MV-4-11 (cell line): ENCODE results near the gene HNRNPH1.

ENCODE experiments used
- DNase-seq: peaks from one replicate; lab custom pipeline; 2025; lab: John Stamatoyannopoulos, UW

HNRNPH1 gene

GRCh38 chr5:179623906-179624741 lies 653 bp upstream of the HNRNPH1 start:
- peak; percentile 86 for DNase-seq

GRCh38 chr5:179621551-179622214 lies 1.8 kb downstream of the HNRNPH1 start:
- DNase-seq, result no peak

DNA sequence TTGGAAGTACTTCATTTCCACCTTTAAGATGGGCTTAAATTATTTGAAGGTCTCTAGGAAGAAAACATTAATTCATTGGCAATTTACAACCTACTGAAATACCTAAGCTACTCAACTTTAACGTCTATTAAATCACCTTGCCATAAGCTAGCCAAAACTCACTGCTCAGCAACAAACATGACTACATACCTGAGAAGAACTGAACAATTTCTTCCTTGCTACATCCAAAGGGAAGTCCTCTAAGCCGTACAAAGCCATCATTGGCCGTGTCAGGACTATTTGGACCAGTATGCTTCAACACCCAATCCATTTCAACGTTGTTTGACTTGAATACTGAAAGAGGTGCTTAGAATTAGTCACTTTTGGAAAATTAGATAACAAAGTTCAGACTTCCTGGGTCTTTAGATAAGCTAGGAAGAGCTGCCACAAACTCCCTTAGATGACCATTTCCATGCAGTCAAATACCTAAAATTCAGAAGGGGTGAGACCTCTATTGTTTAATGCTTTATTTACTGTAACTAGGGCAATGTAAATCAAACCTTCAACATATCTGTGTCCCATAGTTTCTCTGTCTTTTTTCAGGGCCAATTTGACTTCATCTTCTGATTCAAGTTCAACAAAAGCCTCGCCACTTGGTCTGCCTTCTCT lies 2.6 kb downstream of the HNRNPH1 start:
- no peak for DNase-seq

DNA sequence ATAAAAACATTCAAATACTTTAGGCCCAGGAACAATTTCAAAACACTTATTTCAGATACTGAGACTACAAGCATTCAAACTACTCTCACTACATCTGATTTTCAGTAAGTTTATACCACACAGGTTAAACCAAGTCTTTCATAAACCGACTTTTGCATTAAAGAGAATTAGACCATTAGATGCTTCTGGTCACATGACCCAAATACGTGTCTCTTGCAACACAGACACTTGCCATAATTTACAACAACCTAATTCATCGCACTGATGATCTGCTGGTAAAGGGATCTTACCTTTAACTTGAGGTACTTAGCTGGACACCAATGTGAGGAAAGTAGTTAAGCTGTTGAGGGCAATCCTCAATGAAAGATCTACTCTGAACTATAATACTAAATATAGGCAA lies 3.2 kb downstream of the HNRNPH1 start:
- DNase-seq, result no peak

- DNase-seq, result no peak
Observed at GRCh38 chr5:179619776-179620175, 3.7 kb downstream of the HNRNPH1 start.

GRCh38 chr5:179618923-179619554 lies 4.4 kb downstream of the HNRNPH1 start:
- DNase-seq, result no peak

DNA sequence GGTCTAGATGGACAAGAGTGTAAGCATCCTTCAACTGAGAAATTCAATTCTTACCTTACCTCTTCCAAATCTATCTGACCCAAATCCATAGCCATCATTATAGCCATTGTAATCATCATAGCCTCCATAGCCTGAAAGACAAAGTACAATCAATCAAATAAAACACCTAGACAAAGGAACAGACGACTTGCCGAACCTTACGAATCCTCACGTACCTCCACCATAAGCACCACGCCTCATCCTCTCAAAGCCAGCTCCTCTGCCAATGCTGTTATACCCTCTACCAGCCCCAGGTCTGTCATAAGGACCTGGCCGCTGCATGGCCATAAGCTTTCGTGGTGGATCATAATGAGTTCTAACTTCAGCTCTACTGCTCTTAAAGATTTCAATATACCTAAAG lies 5.5 kb downstream of the HNRNPH1 start:
- no peak for DNase-seq

DNA sequence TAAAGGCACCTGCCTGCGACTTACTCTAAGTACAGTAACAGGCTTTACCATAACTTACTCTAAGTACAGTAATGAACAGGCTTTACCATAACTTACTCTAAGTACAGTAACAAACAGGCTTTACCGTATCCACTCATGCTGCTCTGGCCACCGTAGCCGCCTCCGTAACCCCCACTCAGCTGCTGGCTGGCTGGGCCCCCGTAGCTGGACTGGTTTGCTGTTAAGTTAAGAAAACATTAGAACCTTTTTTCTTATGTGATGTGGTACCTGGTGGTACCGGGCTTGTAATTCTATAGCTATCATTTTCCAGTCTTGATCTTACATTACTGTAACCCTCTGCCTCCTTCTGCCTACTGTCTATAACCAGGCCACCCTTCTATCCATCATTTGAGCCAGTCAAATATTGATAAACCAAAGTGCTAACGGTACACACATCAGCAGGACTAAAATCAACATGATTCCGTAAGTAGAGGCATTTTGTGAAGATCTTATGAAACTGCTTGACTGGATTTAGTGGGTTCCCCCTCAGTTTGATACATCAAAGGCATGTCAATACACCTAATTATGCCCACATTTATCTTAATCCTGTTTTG lies 7.4 kb downstream of the HNRNPH1 start:
- no peak for DNase-seq

- no peak for DNase-seq
Observed at GRCh38 chr5:179615203-179615602, 8.3 kb downstream of the HNRNPH1 start.

DNA sequence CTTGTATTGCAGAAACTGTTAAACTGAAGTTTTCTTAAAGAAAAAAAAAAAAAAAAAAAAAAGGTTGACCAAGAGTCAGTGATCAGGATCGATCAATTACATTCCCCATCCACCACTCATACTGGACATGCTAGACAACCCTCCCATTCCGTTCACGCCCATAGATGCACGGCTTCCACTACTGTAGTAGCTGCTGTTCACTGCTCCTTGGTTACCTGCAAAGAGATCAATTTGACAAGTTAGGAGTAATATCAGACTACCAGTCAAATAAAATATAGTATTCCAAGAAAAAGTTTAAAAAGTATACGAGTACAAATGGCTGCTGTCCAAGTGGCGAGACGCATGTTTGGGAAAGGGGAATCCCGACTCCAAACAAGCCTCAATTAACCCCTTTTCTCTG lies 8.7 kb downstream of the HNRNPH1 start:
- no peak for DNase-seq

GRCh38 chr5:179613460-179614071 lies 9.9 kb downstream of the HNRNPH1 start:
- DNase-seq, result no peak

DNA sequence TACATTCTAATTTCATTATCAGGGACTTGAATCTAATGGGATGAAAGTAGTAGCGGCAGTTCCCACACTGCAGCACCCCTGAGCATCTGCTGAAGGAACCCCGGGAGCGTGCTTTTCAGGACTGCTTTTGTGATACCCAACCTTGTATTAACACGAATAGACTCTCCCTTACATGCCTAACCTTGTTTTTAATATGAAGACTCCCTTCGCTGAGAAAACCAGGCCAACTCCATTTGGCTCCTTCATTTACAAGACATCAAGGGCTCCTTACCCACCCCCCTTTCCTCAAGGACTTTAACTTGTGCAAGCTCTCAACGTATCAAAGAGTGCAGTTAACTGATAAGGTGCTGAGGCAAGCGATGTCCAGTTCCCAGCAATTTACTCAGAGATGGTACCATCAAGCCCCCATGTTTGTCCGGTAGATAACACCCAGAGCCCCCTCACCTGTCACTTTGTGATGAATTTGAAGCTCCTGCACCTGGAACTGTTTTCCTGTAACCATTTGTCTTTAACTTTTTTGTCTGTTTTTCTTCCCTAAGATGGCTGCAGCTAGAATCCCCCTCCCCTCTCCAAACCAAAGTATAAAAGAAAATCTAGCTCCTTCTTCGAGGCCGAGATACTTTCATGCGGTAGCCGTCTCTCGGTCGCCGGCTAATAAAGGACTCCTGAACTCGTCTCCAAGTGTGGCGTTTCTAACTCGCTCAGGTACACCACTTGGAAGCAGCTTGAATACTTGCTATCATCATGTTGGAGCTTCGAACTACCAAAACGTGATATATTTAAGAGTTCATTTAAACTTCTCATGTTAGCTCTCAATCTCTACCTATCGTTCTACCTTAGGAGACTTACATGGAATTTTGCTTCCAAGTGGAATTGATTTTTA lies 10.7 kb downstream of the HNRNPH1 start:
- no peak for DNase-seq

DNA sequence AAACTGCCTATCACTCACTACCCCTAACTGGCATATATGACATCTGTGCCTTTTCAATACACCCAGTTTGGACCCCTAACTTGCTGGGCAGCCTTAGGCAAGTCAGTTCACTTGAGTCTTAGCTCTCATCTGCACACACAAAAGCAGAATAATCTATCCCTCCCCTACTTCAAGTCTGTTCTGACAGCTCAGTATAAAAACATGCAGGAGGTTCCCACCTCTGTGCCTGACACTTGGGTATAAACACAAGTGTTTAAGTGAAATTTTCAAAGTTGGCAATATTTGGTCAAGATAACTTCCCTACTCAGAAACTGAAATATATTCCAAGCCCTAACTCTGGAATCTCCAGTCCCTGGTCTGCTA lies 12.6 kb downstream of the HNRNPH1 start:
- no peak for DNase-seq

DNA sequence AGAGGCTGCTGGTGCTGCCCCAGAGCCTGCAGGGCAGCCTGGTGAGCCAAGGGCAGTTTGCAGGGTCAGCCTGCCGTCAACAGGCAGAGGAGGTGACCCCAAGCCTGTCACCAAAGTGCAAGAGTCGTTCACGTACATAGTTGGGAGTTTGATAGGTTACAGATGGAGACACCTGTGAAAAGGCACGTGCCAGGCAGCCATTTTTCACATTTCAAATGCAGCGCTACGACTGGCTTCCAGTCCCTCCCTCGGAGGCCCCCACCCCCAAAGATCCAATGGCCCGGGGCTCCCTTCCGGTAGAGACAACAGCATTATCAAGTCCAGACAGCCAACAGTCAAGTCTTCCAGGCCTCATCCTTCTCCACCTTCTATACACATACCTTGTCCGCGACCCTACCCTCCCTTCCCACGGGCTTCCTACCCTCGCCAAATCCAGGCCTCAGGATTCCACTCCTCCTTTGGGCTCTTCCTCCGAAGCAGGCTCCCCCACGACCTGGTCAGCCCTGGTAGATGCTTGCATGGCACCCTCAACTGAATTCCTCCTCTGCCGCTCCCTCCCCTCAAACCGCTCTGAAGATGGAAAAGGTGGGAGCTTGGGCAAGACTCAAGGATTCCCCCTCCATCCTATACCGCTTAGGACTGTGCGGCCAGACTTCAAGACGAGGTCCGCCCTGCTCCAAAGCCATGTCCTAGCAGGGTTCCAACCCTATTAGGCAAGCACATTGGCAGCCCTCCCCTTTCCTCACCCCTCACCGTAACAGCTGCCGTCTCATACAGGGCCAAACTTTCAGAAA lies 13.2 kb downstream of the HNRNPH1 start:
- DNase-seq, result no peak

DNA sequence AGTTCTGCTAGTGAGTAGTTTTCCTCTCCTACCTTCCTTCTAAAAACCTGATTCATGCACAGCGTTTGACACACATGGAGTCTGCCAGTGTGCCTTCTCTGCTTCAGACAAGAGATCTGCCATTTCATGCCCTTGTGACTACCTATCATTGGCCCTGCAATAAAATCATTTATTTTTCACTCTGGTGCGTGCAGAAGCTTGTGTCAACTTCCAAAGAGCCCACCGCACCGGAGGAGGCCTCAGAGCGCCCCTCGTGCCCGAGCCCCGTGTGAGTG lies 13.7 kb downstream of the HNRNPH1 start:
- DNase-seq, result no peak

- peak; percentile 58 for DNase-seq
Observed at GRCh38 chr5:179608131-179608581, 15.3 kb downstream of the HNRNPH1 start.

DNA sequence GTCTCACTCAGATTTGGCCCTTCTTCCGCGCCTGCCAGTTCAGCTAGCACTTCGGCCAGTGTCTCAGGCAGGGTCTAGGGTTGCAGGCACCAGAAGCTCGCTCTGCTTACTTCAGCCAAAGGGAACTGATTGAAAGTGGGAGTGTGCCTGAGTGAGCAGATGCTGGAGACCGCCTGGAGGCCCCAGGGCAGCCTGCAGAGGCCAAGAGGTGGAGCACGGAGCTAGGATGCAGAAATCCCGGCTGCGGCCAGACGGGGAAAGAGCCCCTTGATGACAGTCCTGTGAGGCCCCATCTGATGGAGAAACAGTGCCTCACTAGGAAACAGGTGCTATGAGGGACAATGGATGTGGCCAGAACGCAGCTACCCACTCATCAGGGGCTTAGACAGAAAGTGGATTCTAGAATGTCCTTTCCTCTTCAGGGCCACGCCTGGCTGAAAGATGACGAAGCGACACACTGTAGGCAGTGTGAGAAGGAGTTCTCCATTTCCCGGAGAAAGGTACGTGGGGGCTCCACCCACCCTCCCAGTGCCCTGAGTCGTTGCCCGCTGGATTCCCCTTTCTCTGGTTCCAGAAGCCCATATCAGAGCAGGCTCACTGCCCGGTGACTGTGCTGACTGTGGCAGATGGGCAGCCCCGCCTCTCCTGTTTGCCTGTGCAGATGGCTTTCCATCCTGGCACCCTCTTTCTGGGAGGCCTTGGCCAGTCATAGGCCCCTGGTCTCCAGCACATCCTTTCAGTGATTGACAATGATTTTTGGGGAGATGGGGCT lies 16.1 kb downstream of the HNRNPH1 start:
- no peak for DNase-seq

- DNase-seq, result no peak
Observed at GRCh38 chr5:179606910-179607159, 16.6 kb downstream of the HNRNPH1 start.

- DNase-seq, result no peak
Observed at GRCh38 chr5:179606071-179606909, 17.2 kb downstream of the HNRNPH1 start.
